ENCODE data around the gene GRIK3.
"Not testable (repeated sequence)": the region's sequence is repeated elsewhere in the genome, so short reads cannot be mapped to it uniquely, and the experiment has no call there.

The GRIK3 gene

DNA sequence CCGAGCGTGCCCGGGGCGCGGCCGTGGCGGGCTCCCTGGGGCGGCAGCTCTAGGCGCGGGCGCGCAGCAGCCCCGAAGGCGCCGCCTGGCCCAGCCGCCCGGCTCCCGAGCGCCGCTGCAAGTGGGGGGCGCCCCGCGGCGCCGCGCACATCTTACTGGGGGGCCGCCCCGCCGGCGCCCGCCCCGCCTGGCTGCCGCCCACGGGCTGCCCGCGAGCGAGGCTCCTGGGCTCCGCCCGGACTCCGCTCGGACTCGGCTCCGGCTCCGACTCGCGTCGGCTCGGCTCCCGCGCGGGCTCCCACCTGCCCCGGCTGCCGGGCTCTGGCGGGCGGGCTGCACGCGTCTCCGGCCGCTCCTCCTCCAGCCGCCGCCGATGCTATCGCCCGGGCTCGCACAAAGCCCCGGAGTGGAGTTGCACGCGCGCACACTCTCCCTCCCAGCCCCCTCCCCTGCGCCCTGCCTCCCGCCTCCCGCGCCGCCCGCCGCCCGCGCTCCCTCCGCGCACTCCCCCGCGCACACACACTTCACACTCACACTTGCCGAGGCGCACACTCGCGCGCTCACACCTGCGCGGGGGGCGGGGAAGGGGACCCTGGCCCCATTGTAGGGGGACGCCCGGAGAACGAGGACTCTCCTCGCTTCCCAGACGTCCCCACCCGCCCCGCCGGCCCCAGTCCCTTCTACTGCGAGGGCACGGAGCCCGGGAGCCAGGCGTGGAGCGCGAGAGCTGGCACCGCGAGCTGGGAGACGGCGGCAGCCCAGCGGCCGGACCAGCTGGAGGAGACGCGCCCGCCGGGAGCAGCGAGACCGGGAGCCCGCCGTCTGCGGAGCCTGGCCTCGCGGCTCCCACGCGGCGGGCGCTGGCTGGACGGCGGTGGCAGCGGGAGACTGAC, at the start of gene GRIK3:
Gene GRIK3 (minus strand): TSS at position 395 of the 893 bp plus-strand sequence. CDS start 407 bp downstream, outside the sequence.
- DNase-seq, result no peak

GRCh38 chr1:37084013-37084412, 49.7 kb upstream of the GRIK3 start:
- no peak for DNase-seq

DNA sequence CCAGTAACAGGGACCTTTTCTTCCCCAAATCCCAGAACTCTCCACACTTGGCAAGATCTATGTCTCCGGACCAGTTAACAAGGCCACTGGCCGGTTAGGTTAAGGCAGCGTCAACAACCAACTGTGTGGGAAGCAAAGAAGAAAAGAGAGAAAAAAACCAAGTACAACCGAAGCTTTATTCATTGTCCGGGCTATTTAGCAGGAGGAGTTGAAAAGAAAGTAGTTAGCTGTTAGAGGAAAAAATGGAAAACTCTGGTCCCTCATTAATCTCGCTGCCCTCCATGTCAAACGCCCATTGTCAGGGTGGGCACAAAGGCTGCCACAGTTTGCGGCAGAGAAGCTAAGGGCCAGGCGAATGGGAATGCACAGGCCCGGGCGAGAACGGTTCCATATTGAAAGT, 49.3 kb upstream of the GRIK3 start:
- no peak for DNase-seq

GRCh38 chr1:37080296-37080986, 46.1 kb upstream of the GRIK3 start:
- DNase-seq, result not testable (repeated sequence)

DNA sequence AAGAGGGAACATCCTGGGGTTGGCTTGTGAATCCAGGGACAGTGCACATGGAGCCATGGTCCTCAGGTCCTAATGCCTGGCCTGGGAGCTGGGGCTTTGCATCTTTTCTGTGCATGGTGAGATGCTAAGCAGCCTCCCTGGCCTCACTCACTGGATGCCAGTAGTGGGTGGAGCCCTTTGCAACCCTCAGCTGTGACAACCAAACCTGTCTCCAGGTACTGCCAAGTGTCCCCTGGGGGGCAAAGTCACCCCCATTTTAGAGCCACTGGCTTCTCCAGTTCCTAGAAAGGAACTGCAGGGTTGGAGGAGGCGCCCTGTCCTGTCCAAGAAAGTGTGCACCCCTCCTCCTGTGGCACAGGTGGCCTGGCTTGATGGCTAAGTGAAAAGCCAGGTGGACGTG, 44.6 kb upstream of the GRIK3 start:
- no peak for DNase-seq

- DNase-seq, result no peak
Observed at GRCh38 chr1:37076168-37076567, 41.9 kb upstream of the GRIK3 start.

DNA sequence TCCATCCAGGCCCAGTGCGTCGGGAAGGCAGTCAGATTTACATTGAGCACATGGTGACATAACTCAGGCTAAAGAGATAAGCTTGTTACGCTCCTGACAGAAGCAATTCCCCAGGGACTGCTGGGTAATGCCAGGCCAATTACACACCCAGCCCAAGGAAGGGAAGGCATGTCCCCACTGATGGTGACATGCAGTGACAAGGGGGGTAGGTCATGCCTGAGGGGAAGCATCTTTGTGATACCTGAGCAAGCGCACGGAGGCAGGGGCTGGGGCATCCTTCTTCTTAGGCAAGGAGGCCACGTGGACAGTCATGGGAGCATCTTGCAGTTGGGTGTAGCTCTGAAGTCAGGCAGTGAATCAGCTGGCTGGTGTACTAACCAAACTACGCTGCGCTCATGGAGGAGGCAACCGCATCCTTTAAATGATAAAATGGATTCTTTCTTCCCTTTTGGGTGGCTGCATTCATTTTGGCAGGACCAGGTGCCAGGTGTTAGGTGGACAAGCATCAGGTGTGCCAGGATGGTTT, 39.6 kb upstream of the GRIK3 start:
- no peak for DNase-seq

DNA sequence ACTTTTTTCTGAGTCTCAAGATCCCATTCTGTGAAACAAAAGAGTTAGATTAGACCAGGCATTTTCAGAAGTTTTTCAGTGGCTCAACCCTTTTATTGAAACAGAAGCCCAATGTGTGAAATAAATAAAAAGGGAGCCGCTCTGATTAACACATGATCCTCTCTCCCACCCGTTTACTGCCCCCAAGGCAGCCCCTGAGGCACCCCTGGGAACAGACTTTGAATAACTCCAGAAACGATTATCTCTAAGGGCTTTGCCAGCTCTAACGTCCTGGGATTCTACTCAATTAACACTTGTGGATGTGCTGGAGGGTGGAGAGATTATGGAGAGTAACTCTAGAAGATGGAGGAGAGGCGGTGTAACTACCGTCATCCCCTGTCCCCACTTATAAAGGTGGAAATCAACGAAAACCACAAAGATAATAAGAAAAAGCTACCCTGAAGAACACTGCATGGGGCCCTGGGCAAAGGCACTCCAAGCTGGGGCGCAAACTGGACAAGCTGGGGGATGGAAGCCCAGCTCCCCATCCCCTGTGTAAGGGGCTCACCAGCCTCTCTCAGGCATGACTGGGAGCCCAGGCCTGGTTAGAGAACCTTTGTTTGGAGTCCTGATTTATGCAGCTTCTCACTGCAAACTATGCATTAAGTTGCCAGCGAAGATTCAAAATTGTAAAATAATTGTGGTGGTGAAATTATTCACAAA, 39.0 kb upstream of the GRIK3 start:
- no peak for DNase-seq

DNA sequence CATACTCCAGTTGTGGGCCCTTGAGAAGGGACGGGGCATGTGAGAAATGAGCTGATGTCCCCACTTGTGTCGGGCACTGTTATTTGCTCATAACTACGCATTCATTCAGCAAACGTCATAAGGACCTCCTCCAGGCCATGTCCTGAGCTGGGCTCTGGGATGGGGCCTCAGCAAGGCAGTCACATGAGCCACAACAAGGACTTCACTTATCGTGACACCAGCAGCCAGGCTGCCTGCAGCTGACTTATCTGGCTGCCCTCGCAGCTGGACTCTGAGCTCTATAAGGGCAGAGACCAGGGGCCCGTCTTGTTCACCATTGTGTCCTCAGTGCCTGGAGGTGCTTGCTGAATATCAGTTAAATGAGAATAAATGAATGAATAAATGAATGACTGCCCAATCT, 37.5 kb upstream of the GRIK3 start:
- DNase-seq, result no peak

DNA sequence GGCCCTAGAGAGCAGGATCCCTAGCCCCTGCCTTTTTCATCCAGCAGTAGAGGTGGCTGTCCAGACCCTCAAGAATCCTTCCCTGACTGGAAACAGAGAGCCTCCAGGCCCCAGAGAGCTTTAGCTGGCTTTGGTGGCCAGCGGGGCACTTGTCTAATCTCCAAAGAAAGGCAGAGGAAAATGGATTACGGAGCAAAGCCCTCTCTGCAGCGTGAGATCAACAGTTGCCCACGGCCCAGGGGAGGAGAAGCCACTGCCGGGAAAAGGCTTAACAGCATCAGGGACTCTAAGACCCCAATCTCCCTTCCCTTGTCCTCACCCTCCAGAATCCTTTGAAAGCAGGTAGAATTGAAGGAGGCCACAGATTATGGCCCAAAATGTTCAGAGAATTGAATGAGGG, 35.8 kb upstream of the GRIK3 start:
- DNase-seq, result no peak

- no peak for DNase-seq
Observed at GRCh38 chr1:37069406-37069805, 35.1 kb upstream of the GRIK3 start.

DNA sequence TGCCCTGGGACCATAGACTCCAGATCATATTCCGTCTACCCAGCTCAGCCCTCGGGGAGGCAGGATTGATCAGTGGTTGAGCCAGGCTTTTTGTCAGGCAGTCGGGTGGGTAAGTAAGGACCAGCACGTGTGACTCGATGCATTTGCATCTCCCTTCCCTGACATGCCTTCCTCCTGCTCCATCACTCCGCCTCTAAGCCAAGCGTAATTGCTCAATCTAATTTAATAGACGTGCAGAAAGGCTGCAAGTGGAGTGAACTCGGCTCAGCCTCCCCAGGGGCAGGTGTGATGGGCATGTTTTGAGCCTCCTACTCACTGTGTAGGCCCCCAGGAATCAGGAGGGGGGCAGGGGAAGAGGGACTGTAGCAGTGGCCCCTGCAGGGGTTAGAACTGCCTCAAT, 34.6 kb upstream of the GRIK3 start:
- DNase-seq, result no peak

- DNase-seq, result no peak
Observed at GRCh38 chr1:37068260-37068659, 33.9 kb upstream of the GRIK3 start.

DNA sequence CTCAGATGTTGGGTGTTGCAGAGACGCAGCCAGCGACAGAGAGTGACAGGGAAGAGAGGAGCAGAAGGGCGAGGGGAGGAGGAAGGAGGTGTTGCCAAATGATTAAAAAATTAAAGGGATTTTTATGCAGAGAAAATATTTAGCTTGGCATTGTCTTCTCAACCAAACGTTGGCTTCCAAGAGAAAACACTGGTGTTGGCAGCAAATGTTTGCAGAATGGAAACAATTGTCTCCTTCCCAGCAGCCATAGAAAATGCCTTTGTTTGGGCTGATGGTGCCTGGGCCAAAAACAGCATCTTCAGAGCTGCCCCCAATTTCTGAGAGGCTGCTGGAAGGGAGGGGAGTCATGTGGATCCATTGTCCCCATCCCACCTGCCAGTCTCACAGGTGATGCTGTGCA, 29.7 kb upstream of the GRIK3 start:
- DNase-seq, result no peak

- no peak for DNase-seq
Observed at GRCh38 chr1:37059346-37059745, 25.0 kb upstream of the GRIK3 start.

- DNase-seq, result no peak
Observed at GRCh38 chr1:37058424-37058988, 24.2 kb upstream of the GRIK3 start.

DNA sequence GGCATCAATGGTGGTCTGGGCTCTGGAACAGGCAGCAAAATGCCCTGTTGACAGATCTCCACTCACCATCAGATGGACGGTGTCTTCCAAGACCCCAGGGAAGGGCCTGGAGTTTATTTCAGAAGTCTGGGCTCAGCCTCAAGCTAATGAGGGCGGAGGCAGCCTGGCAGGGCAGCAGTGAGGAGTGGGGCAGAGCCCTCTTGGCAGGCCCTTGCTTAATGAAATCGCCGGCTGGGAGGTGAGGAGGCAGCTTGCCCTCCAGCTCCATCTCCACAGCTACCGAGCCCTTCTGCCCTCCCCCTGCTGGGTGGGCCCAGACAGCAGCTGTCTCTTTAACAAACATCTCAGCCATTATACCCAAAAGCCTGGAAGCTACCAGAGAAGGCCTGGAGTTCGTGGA, 22.0 kb upstream of the GRIK3 start:
- no peak for DNase-seq

DNA sequence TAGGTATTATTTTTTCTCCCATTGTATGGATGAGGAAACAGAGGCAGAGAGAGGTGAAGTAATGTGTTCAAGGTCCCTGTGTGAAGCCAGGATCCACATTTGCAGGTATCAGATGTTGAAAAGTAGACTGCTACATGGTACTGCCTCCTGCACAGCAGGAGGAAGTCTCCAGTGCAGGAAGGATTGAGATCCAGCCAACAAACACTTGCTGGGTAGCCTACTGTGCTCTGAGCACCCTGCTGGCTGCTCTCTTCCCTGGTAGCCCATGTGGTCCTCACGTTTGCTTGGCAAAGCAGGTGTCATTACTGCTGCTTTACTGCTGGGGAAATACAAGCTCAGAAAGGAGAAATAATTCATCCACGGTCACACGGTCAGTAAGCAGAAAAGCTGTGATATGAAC, 21.3 kb upstream of the GRIK3 start:
- DNase-seq, result no peak

- DNase-seq, result no peak
Observed at GRCh38 chr1:37053173-37053572, 18.9 kb upstream of the GRIK3 start.

GRCh38 chr1:37052120-37052519, 17.8 kb upstream of the GRIK3 start:
- DNase-seq, result no peak

DNA sequence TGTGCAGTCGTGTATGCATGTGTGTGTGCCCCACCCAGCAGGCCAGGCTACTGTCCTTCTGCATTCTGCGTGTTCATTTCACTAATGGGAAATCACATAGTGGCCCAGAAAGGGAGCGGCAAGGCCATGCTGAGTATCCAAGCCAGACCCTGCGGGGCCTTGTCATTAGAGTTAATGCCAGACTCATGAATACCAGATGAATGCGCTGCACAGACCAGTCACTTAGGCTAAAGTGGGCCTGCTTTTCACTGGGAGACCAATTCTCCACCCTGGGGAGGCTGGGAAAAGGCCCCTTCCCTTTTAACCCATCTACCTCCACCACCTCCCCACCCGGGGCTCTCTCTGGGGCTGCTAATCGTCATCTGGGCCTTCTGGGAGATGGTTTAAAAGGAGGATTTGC, 17.0 kb upstream of the GRIK3 start:
- no peak for DNase-seq

DNA sequence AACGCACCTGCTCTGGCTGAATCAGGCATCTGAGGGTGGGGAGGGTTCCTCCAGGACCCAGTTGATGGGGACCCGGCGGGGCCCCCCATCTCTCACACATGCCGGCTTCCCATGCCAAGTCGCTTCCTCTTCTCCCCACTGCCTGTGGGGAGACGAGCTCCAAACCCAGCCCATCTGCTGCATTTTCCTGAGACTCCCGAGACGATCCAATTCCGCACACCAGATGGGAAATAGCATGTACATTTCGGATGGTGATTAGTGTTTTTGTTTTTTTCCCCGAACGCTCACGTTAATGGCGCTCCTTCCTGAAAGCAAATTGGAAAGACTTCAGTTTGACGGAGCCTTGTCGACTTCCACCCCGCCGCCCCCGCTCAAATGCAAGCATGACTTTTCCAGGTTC, 13.2 kb upstream of the GRIK3 start:
- no peak for DNase-seq

- no peak for DNase-seq
Observed at GRCh38 chr1:37043101-37043500, 8.8 kb upstream of the GRIK3 start.
